Stomach (tissue), 4 donors: Measurements from ENCODE around the gene SF3B2.

Experiments
- CTCF ChIP-seq, 7 experiments: fragments of 450-650 bp in 4 of 7; fragments of 200-600 bp in 3 of 7; sonication (generic) in 3 of 7; IDR thresholded peaks; one replicate each; pipeline ENCODE4 v1.5.1; 2016 to 2019; ENCODE audit warnings: antibody characterized with exemption in 7 of 7, control low read depth in 2 of 7, mild to moderate bottlenecking in 1 of 7
- EP300 ChIP-seq: sonication (generic); formaldehyde crosslinking; IDR thresholded peaks from one replicate; pipeline ENCODE4 v1.6.1; 2017; ENCODE audit warnings: antibody characterized with exemption
- POLR2A ChIP-seq, 4 donors: fragments of 450-650 bp; IDR thresholded peaks; one replicate each; pipeline ENCODE4 v1.6.1; 2016; ENCODE audit warnings: antibody characterized with exemption in 4 of 4, control low read depth in 2 of 4, mild to moderate bottlenecking in 1 of 4, moderate library complexity in 1 of 4
- POLR2AphosphoS5 ChIP-seq, 3 donors: sonication (generic); formaldehyde crosslinking; IDR thresholded peaks; one replicate each; pipeline ENCODE4 v1.6.1; 2016; ENCODE audit warnings: antibody characterized with exemption in 3 of 3

GRCh38 chr11:66112601-66113499 is 60.7 kb downstream of the SF3B2 start:
- no peak for TF ChIP-seq CTCF (IDR thresholded peaks at IDR 0.05)
- no peak for TF ChIP-seq EP300
- no peak for TF ChIP-seq POLR2A (IDR thresholded peaks at IDR 0.05)
- peak in 1 of 3 donors; percentile 51 for TF ChIP-seq POLR2AphosphoS5 (IDR thresholded peaks at IDR 0.05)
